K562 (cell line): ENCODE data around the gene SMIM10L1.

ENCODE experiments used
- BCLAF1 ChIP-seq, 2 experiments: fragments of 450-650 bp in 1 of 2; IDR thresholded peaks; 2 replicates each; pipeline ENCODE4 v1.6.1; 2011 to 2017; ENCODE audit warnings: low read depth in 2 of 2, antibody characterized with exemption in 1 of 2, borderline replicate concordance in 1 of 2, low read length in 1 of 2, mild to moderate bottlenecking in 1 of 2, mixed read lengths in 1 of 2; ENCODE audit not compliant: control insufficient read depth in 1 of 2
- CTCF ChIP-seq, 3 experiments: IDR thresholded peaks in 2 of 3; conservative IDR thresholded peaks in 1 of 3; 2 replicates each; pipeline ENCODE4 v1.5.1; 2011 to 2012; ENCODE audit warnings: low read length in 3 of 3, mild to moderate bottlenecking in 3 of 3, control low read depth in 2 of 3, improper control_type of control experiment in 1 of 3, inconsistent platforms in 1 of 3, low read depth in 1 of 3, mixed read lengths in 1 of 3, moderate library complexity in 1 of 3; ENCODE audit not compliant: insufficient read depth in 2 of 3
- ESRRA ChIP-seq: fragments of 450-650 bp; IDR thresholded peaks from 2 replicates; pipeline ENCODE4 v1.6.1; 2014; ENCODE audit warnings: low read depth, mild to moderate bottlenecking, moderate library complexity, borderline replicate concordance
- GTF2B ChIP-seq: IDR thresholded peaks from 2 replicates; pipeline ENCODE4 v1.6.1; 2011; ENCODE audit not compliant: insufficient read length; ENCODE audit errors: extremely low read depth
- HNRNPLL ChIP-seq: fragments of 200-400 bp; formaldehyde crosslinking; IDR thresholded peaks from 2 replicates; pipeline ENCODE4 v1.6.1; 2017; ENCODE audit warnings: low read length, low read depth, mild to moderate bottlenecking; ENCODE audit not compliant: poor library complexity, severe bottlenecking
- MAFK ChIP-seq: IDR thresholded peaks from 2 replicates; pipeline ENCODE4 v1.6.1; 2011; ENCODE audit warnings: low read length, improper control_type of control experiment
- MAX ChIP-seq: sonication (generic); formaldehyde crosslinking; IDR thresholded peaks from 2 replicates; pipeline ENCODE4 v1.9.0; 2022; ENCODE audit warnings: mild to moderate bottlenecking, missing genetic modification reagents
- POLR2A ChIP-seq: fragments of 450-650 bp; conservative IDR thresholded peaks from 2 replicates; pipeline ENCODE4 v1.6.1; 2016
- POLR2AphosphoS5 ChIP-seq: IDR thresholded peaks from 2 replicates; pipeline ENCODE4 v1.6.1; 2011; ENCODE audit warnings: mild to moderate bottlenecking, low read depth, low read length, moderate library complexity; ENCODE audit not compliant: control insufficient read depth, insufficient read depth
- SAFB2 ChIP-seq: fragments of 200-400 bp; formaldehyde crosslinking; IDR thresholded peaks from 2 replicates; pipeline ENCODE4 v1.6.1; 2018; ENCODE audit warnings: borderline replicate concordance, low read length, low read depth, moderate library complexity; ENCODE audit not compliant: severe bottlenecking
- SETDB1 ChIP-seq: IDR thresholded peaks from one replicate; pipeline ENCODE4 v1.6.1; 2012; ENCODE audit warnings: low read length, control low read depth, inconsistent platforms
- TAF1 ChIP-seq: IDR thresholded peaks from 2 replicates; pipeline ENCODE4 v1.6.1; 2011; ENCODE audit warnings: mild to moderate bottlenecking, low read length, moderate library complexity; ENCODE audit not compliant: insufficient read depth, control insufficient read depth, severe bottlenecking; ENCODE audit errors: extremely low read depth
- ZBTB33 ChIP-seq: sonication (generic); formaldehyde crosslinking; IDR thresholded peaks from 2 replicates; pipeline ENCODE4 v1.8.1; 2023; ENCODE audit warnings: mild to moderate bottlenecking, missing genetic modification reagents

- TF ChIP-seq SAFB2, result no peak
- TF ChIP-seq POLR2A, result no peak
- TF ChIP-seq MAFK, result no peak
- TF ChIP-seq ZBTB33 (CRISPR knock-in tag), result no peak
- no peak for TF ChIP-seq POLR2AphosphoS5
- TF ChIP-seq HNRNPLL, result no peak
- TF ChIP-seq BCLAF1 (IDR thresholded peaks at IDR 0.05; ENCODE audit: borderline replicate concordance in 1 of 2, control insufficient read depth in 1 of 2, low read depth in 2 of 2, low read length in 1 of 2), result no peak
- TF ChIP-seq SETDB1, result no peak
- TF ChIP-seq TAF1, result no peak
- no peak for TF ChIP-seq CTCF (IDR thresholded peaks at IDR 0.05 in 2 of 3, conservative IDR thresholded peaks at IDR 0.05 in 1 of 3; ENCODE audit: insufficient read depth in 2 of 3, low read depth in 1 of 3, low read length in 3 of 3)
- no peak for TF ChIP-seq GTF2B
- no peak for TF ChIP-seq ESRRA
- no peak for TF ChIP-seq MAX (CRISPR knock-in tag)
Measured at GRCh38 chr12:11204173-11204572, 33.2 kb downstream of the SMIM10L1 start.
